HG02970 (cell line): Measurements from ENCODE around the gene RAB11FIP3.

Source experiments
- ATAC-seq: cut with Tn5 transposase; IDR thresholded peaks from one replicate; pipeline ENCODE4 v1.9.1; 2021; ENCODE audit warnings: mild to moderate bottlenecking, moderate library complexity, moderate number of reproducible peaks; ENCODE audit not compliant: unreplicated experiment, low FRiP score

RAB11FIP3 gene

GRCh38 chr16:561957-562938, 136.8 kb downstream of the RAB11FIP3 start:
- ATAC-seq, result no peak

GRCh38 chr16:563072-563644, 137.7 kb downstream of the RAB11FIP3 start:
- no peak for ATAC-seq

GRCh38 chr16:564690-565418, 139.4 kb downstream of the RAB11FIP3 start:
- ATAC-seq, result no peak

DNA sequence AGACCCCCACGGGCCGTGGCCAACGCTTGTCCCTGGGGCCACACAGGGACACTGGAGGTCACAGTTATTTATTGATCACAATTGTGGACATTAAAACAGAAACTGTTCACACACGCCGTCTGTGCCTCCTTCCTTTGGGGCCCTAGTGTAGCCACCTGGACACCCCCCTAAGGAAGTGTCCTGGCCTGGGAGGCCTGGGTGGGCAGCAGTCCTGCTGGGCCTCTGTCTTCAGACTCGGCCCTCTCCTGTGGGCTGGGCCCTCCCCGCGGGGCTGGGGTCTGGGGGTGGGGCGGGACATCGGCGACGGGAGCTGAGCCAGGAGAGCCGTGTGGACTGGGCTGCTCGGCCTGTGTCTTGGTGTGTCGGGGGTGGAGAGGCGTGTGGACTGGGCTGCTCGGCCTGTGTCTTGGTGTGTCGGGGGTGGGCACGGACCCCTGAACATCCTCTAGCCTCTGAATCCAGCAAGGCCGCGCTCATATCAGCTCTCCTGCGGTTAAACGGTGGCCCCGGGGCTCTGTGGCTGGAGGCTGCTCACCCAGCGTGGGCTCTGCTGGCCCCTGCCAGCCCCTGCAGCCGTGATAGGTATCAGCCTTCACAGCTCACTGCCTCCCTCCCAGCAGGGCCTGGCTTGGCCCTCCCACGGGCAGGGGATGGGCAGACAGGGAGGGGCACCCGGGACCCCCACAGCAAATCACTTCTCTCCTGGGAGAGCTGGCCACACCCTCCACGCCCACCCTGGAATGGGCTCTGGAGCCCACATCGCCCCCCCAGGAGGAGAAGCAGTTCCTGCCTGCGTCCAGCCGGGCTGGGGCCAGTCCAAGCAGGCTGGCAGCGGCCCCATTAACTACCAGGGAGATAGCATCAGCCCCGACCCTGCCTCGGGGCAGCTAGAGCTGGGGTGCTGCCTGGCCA, 140.2 kb downstream of the RAB11FIP3 start:
- ATAC-seq, result no peak

- ATAC-seq, result no peak
These were observed 141.3 kb downstream of the RAB11FIP3 start, which contains the start of gene NHLRC4 for GRCh38 chr16:566475-567372. Gene NHLRC4 (plus strand): TSS chr16:567005. CDS start chr16:568048, 1,043 bp downstream.

DNA sequence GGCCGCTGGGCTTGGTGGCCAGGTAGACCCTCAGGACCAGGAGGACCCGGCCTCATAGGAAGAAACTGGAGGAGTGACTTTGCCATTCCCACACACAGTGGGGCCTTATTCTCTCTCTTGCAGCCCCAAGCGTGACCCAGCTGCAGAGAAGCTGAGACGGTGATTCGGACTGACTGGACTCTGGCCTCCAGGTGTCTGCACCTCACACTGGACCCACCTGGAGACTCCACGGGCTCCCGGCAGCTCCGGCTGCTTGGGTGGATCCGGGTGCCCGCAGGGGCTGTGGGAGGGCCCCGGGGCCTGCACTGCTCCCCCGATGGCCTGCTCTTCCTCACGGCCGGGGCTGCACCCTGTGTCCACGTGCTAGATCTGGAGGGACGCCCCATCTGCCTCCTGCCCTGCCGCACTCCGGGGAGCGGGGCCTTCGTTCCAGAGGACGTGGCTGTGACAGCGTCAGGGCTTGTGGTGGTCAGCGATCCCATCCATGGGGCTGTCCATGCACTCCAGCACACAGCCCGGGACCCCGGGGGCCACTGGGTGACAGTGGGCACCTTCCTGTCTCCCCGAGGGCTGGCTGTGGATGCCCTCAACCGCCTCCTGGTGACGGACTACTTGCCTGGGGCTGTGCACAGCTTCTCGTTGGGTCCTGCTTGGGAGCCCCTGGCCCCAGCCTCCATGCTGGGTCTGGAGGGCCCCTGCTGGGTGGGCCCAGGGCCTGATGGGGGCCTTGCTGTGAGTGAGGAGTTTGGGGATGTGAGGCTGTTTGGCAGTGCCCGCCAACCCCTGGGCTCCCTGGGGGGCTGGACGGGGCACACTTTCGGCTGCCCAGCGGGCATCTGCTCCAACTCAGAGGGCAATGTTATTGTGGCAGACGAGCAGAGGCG, 142.2 kb downstream of the RAB11FIP3 start:
- ATAC-seq, result no peak

DNA sequence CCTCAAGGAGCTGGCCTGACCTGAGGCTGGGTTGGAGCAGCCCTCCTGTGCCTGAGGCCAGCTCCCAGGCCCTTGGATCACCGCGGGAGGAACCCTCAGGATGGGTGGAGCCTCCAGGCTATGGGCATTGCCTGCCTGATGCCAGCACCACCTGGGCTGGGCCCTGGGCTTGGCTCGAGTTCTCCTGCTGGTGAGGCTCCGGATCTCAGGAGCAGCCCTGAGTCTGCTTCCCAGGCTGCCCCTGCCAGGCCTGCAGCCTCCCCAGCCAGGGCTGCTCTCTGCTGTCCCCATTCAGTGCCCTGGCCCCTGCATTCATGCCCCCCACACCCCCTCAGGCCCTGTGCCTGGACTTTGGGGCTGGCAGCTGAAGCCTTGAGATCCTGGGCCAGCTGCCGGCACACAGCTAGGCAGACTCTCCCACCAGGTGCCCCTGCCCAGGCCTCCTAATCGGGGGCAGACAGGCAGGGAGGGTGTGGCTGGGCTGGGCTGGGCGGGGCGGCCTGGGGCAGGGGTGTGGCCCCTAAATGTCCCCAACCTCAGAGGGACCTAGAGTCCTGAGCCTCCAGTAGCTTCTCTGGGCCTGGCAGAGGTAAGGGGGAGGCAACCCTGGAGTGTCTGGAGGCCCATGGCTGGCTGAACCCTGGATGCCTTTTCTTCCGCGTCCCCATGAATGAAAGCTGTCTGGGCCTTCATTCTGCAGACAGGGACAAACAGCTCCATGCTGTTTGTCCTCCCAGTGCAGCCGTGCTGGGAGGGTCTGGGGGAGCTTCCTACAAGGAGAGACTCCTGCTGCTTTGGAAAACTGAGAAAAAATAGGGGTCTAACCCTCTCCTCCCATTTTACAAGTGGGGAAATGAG, 143.2 kb downstream of the RAB11FIP3 start:
- ATAC-seq, result no peak

- no peak for ATAC-seq
These were observed 144.2 kb downstream of the RAB11FIP3 start, which contains the start of gene PIGQ for GRCh38 chr16:569445-570254. Gene PIGQ (plus strand): TSS chr16:569968. CDS start chr16:574075, 4,107 bp downstream.
